ENCODE measurements around the gene GTF3C2.

GTF3C2 gene

DNA sequence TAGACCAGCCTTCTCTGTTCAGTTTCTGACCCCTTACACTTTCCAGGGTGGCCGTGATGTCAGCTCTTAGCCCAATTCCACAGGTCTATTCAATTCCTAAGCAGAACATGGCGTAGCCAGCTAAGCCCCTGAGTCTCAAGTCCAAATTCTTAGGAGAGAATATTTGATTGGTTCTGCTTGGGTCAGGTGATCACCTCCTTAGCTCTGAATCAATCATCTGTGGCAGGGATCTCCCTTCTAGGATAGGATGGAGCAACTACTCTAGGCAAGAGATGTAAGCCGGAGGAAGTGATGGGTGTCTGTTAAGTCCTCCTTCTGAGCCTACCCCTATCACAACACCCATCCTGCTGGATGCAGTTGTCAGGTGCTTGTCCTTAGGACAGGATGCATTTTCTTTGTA is 59.4 kb downstream of the GTF3C2 start:
- no peak for DNase-seq

DNA sequence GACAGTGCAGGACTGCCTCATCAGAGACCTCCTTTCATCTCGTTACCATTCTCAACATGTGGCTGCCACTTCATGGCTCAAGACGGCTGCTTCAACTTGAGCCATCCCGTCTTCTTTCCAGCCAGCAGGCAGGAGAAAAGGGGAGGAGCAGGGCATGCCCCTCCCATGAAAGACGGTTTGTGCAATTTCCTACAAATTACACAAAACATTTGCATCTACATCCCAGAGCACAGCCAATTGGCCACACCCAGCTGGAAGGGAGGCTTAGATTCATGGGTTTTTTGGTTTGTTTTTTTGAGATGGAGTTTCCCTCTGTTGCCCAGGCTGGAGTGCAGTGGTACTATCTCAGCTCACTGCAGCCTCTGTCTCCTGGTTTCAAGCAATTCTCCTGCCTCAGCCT is 60.1 kb downstream of the GTF3C2 start:
- no peak for DNase-seq

DNA sequence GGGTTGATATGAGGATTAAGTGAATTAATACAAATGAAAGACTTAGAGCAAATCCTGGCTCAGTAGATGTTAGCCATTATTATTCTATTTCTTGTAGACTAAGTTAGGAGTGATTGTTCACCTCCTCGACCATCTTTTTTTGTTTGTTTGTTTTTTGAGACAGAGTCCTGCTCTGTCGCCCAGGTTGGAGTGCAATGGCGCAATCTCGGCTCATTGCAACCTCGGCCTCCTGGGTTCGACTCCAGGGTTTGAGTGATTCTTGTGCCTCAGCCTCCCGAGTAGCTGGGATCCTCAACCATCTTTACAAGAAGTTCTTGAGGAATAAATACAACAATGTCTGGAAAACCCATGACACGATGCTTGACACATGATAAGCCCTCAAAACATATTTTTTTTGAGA is 61.6 kb downstream of the GTF3C2 start:
- DNase-seq, result no peak

DNA sequence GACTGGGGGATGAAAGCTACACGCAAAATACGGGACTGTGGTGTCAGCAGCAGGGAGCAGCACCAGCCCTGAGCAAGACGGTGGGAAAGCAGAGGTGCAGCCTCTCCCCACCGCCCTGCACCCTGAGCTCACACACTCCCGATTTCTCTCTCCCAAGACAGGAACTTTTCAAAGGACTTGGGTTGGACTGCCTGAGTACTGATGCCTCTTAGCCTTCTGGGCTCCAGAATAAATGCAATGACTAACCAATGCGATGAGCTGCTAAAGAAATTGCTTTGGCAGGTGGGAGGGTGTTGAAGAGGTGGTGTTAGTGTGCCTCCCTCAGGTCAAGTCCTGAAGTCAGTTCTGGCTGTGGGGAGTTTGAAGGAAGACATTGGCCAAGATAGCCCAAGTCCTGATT is 64.7 kb downstream of the GTF3C2 start:
- no peak for DNase-seq

DNA sequence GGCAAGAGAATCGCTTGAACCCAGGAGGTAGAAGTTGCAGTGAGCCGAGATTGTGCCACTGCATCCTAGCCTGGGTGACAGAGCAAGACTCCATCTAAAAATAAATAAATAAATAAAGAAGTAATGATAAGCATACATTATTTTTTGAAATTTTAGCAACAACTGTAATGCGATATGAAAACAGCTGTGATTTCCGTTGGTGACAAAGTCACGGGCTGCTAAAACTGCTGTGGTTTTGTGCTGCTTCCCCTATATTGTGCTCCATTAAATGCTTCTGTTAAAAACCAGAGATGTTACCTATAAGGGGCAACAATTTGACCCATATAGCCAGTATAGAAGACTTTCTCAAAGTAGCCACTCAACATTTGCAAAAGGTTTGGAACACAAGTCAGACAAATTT is 66.0 kb downstream of the GTF3C2 start:
- no peak for DNase-seq

DNA sequence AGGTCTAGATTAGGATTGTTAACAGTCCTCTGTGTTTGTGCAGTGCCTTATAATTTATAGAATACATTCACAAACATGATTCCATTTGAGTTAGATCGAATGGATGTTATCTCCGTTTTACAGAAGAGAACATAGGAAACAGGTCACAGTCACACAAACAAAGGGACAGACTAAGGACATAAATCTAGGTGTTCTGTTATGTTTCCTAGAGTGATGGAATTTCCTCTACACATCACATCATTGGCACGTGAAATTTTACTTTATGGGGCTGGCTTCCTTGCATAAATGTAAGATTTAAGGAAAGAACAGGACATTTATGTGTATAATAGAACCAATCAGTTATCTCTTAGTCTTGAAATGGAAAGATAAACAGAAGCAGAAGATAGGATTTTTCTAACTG is 68.0 kb downstream of the GTF3C2 start:
- no peak for DNase-seq

DNA sequence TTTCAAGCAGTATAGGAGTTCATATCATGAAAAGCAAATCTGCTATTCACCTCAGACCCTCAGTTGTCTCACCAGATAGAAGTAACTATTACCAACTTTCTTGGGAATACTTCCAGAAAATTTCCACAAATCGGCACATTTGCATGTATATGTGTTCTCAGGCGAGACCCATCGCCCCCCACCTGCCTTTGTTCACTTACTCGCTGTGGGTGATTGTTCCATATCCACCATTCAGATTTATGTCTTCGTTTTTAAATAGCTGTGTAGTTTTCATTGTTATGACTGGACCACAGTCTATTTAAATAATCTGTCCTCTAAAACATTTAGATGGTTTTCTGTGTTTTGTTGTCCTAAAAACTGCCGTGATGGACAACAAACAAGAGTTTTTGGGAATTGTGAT is 71.1 kb downstream of the GTF3C2 start:
- no peak for DNase-seq

DNA sequence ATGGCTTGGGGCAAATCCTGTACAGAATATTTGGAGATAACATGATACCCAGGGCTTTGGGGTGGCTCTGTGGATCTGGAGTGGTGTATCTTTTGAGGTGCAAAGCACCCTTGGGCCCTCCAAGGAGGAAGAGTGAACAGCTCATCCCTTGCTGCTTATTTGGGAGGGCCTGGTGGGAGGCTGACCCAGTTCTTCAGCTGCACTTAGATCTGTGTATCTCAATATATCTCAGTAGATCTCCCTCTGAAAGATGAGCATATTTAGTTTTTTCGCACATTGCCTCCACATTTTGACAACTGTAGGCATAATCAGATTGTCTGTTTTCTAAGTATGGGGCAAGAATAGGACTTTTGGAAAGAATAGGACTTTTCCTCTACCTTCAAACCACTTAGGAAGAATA is 71.6 kb downstream of the GTF3C2 start:
- no peak for DNase-seq

DNA sequence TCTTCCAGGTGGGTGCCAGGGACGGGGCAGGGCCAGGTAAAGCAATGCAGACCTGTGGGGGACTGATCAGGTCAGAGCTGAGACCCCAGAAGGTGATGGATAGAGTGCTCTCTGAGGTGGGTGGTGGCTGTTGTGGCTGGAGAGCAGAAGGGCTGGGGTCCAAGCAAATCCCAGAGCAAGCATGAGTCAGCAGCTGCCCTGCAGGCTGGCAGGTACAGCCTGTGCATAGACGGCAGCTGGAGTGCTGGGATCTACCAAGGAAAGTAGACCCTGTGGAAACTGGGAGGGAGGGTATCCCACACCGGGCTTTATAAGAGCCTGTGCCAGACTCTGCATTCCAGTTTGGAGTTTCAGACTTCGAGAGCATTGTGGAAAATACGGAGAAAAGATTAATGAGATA is 73.7 kb downstream of the GTF3C2 start:
- no peak for DNase-seq

DNA sequence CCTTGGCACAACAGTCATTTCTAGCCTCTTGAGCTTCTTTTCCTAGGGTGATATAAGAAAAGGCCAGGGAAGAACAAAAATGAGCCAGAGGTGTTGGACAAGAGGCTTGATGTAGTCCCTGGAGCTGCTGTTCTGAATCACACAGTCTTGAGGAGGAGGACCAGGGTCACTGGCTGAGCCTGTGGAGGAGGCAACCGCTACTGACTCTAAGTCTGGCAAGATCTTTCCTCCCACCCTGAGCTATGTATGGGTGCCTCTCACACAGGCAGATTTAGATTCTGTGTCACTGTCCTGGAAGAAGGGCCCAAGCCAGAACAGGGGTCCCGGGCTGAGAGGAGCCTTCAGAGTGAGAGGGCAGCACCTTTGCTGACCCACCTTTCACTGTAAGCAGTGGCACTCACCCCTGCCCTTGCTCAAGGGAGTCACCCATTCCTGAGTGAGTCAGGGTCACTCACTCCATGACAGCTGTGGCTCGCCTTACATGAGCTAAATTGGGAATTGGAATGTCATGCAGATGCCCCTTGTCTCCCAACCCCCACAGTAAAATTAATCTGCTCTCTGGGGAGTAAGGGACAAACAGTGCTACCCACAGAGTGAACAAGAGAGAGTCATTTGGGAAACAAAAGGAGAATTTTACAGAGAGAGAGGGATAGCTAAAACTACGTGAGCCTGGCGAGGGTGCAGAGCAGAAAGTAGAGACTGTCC is 74.6 kb downstream of the GTF3C2 start, which contains the start of gene TRIM54:
Gene TRIM54, plus strand, starts transcription at position 575 of the 705 bp plus-strand sequence. CDS start 303 bp downstream, outside the sequence.
- DNase-seq, result no peak

DNA sequence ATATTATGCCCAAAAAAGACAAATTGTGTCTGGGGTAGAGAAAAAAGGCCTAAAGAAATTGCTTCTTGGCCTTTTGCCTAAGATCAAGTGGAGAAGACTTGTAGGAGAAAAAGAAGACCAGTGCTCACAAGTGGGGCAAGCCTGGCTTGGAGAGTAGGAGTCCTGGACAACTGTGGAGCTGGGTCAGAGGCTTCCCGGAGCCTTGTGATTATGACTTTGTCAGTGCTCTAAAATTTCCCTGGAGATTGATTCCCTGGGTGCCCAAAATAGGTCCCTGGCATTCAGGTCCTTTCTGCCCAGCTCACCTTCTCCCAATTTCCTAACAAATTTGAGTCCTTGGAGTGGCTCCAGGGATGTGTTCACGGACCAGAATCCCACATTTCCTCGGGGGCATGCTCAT is 75.1 kb downstream of the GTF3C2 start:
- no peak for DNase-seq

DNA sequence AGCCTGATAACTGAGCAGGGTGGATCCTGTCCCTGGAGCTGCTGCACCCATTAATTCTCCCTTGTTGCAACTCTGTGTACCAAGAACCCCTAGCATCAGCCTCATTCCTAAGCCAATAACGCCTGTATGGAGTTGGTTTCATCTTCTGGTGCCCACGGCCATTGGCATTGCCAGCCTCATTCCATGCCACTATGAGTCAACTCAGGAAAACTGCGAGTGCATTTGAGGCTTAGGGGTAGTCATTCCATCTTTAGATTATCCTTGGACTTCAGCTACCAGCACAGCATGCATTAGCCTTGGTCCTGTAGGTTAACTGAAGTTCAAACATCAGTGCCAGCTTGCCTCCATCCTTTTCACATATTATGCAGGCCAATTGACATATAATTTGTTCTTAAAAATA is 75.7 kb downstream of the GTF3C2 start:
- peak in 1 of 5 experiments; percentile 16 for DNase-seq

DNA sequence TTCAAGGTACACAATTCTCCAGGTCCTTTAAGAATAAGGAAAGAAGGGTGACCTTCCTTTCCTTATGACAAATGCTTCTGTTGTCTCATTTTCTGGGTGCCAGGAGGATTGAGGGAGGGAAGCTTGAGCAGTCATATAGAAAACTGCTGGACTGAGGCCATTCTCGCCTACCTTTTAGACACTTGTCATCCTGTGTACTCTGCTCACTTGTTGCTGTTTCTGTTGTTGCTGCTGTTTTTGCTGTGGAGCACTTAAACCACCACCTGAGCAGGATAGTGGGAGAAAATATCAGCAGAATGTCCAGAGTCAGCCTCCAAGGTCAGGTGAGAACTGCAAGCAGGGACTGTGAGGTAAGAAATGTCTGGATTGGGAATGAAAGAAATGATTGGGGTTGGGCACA is 78.6 kb downstream of the GTF3C2 start:
- no peak for DNase-seq
